ENCODE data around the gene SLC39A13. TPM values are rescaled to one million over a fixed set of nuclear protein-coding genes. Genes with fewer than 3 reads are reported as not detected.

SLC39A13 gene
- total RNA-seq, 1 experiment from 2014 or later: 29.2 TPM

- no peak overlapping the region for H2BK120ac ChIP-seq (ENCODE audit: low read depth, low read length, poor library complexity, severe bottlenecking)
- H2AFZ ChIP-seq (ENCODE audit: low read length): no peak overlapping the region
- no peaks in the 10 kb centered on the region for H3K27me3 ChIP-seq (ENCODE audit: insufficient read depth, low read length)
- H3K23ac ChIP-seq (ENCODE audit: insufficient read length, low read depth, low read length): no peak overlapping the region
- H3K79me2 ChIP-seq (ENCODE audit: insufficient read depth, low read length): no peaks in the 10 kb centered on the region
- H3K27ac ChIP-seq (ENCODE audit: insufficient read length, low read depth, low read length): no peak overlapping the region
- DNase-seq: no peak
- no peak overlapping the region for H3K14ac ChIP-seq (ENCODE audit: insufficient read depth, low read length)
- H3K79me1 ChIP-seq (ENCODE audit: insufficient read depth, low read depth, low read length, poor library complexity, severe bottlenecking): no peaks in the 10 kb centered on the region
- H2BK12ac ChIP-seq (ENCODE audit: insufficient read length, low read depth, low read length): no peak overlapping the region
- H3K56ac ChIP-seq (ENCODE audit: insufficient read length, low read depth, low read length): no peak overlapping the region
- Mint-ChIP-seq H3K9me3 (no peaks in the 10 kb centered on the region), H3K36me3 (ENCODE audit: insufficient read depth in 1 of 3, low read depth in 3 of 3) (no peaks in the 10 kb centered on the region), H3K27me3 (ENCODE audit: low read depth) (no peaks in the 10 kb centered on the region; the same call in 1 of the 2 replicates), H3K4me3 (no peak overlapping the region), H3K4me1 (0 out of 4 replicates have a peak, but pooled peaks cover 0 to 2% of the 10 kb centered on the region in 2 experiments), H3K27ac (no peak overlapping the region)
- H4K91ac ChIP-seq (ENCODE audit: insufficient read length, low read depth, low read length): no peak overlapping the region
- no peak for TF ChIP-seq CTCF (conservative IDR thresholded peaks at IDR 0.05)
- no peaks in the 10 kb centered on the region for H3K9me3 ChIP-seq (ENCODE audit: control insufficient read depth, low read depth, low read length)
- no peaks in the 10 kb centered on the region for H3K4me1 ChIP-seq (ENCODE audit: insufficient read depth, low read length)
- no peaks in the 10 kb centered on the region for H4K20me1 ChIP-seq (ENCODE audit: control insufficient read depth, insufficient read depth, insufficient read length)
- H2BK20ac ChIP-seq (ENCODE audit: low read depth, low read length, poor library complexity, severe bottlenecking): no peak overlapping the region
- no peak overlapping the region for H3K4me2 ChIP-seq (ENCODE audit: insufficient read depth, insufficient read length, low read length)
- H3K18ac ChIP-seq (ENCODE audit: insufficient read length, low read depth, low read length): no peak overlapping the region
- no peak overlapping the region for H3T11ph ChIP-seq (ENCODE audit: low read length)
- no peak overlapping the region for H2BK15ac ChIP-seq (ENCODE audit: low read depth, low read length)
- H4K5ac ChIP-seq (ENCODE audit: insufficient read length, low read depth, low read length): no peak overlapping the region
- no peaks in the 10 kb centered on the region for H3K23me2 ChIP-seq (ENCODE audit: insufficient read length, low read depth, low read length, poor library complexity, severe bottlenecking)
- H3K4ac ChIP-seq (ENCODE audit: low read depth, low read length): no peak overlapping the region
- no CpG with 5 or more reads among the region's 7 CpGs for WGBS (ENCODE audit: extremely low coverage, insufficient read length, low lambda C conversion rate)
- no peak overlapping the region for H4K8ac ChIP-seq (replicated peaks; ENCODE audit: insufficient read length, low read depth, low read length)
- H2BK5ac ChIP-seq (ENCODE audit: insufficient read length, low read length): no peak overlapping the region
- H2AK5ac ChIP-seq (ENCODE audit: insufficient read length, low read length): no peak overlapping the region
- no peak overlapping the region for H3K9ac ChIP-seq (ENCODE audit: extremely low read depth, insufficient read length, low read length)
Observed at GRCh38 chr11:47372422-47372821, 36.0 kb upstream of the SLC39A13 start.
